ENCODE results near the gene CMTM5.

Gene CMTM5

GRCh38 chr14:23370221-23370620, 6.6 kb upstream of the CMTM5 start:
- no peak overlapping the region for H3K4me3 ChIP-seq (replicated peaks in 1 of 2; ENCODE audit: low read depth in 2 of 2, low read length in 2 of 2)
- DNase-seq (ENCODE audit: low read depth in 2 of 2) = no peak
- no peak for TF ChIP-seq CTCF (IDR thresholded peaks at IDR 0.05; ENCODE audit: low read depth, low read length)

- DNase-seq (ENCODE audit: low read depth in 2 of 2) = no peak
- no peak overlapping the region for H3K4me3 ChIP-seq (replicated peaks in 1 of 2; ENCODE audit: low read depth in 2 of 2, low read length in 2 of 2)
- TF ChIP-seq CTCF (IDR thresholded peaks at IDR 0.05; ENCODE audit: low read depth, low read length) = no peak
Observed at GRCh38 chr14:23371865-23372264, 5.0 kb upstream of the CMTM5 start.

GRCh38 chr14:23372509-23372908, 4.3 kb upstream of the CMTM5 start, which contains the start of gene IL25:
Gene IL25 (plus strand): TSS chr14:23372809.
- TF ChIP-seq CTCF (IDR thresholded peaks at IDR 0.05; ENCODE audit: low read depth, low read length) = no peak

GRCh38 chr14:23373041-23373440, 3.8 kb upstream of the CMTM5 start:
- no peak for TF ChIP-seq CTCF (IDR thresholded peaks at IDR 0.05; ENCODE audit: low read depth, low read length)
- no peak overlapping the region for H3K4me3 ChIP-seq (replicated peaks in 1 of 2; ENCODE audit: low read depth in 2 of 2, low read length in 2 of 2)
- no peak for DNase-seq (ENCODE audit: low read depth in 2 of 2)

More at GRCh38 chr14:23372509-23372908, 4.3 kb upstream of the CMTM5 start, which contains the start of gene IL25:
- no peak within 1 kb of the TSS for H3K4me3 ChIP-seq (replicated peaks in 1 of 2; ENCODE audit: low read depth in 2 of 2, low read length in 2 of 2)
- DNase-seq (ENCODE audit: low read depth in 2 of 2) = no peak

- DNase-seq (ENCODE audit: low read depth in 2 of 2) = no peak
- TF ChIP-seq CTCF (IDR thresholded peaks at IDR 0.05; ENCODE audit: low read depth, low read length) = no peak
- no peak overlapping the region for H3K4me3 ChIP-seq (replicated peaks in 1 of 2; ENCODE audit: low read depth in 2 of 2, low read length in 2 of 2)
Observed at GRCh38 chr14:23375527-23376251, 1.2 kb upstream of the CMTM5 start.

GRCh38 chr14:23377198-23377550, 328 bp downstream of the CMTM5 start:
- TF ChIP-seq CTCF (IDR thresholded peaks at IDR 0.05; ENCODE audit: low read depth, low read length) = no peak
- DNase-seq (ENCODE audit: low read depth in 2 of 2) = no peak
- no peak overlapping the region for H3K4me3 ChIP-seq (replicated peaks in 1 of 2; ENCODE audit: low read depth in 2 of 2, low read length in 2 of 2)

All from cardiac fibroblast (primary cell).